ENCODE measurements around the gene DOCK7. TPM values are rescaled to one million over a fixed set of nuclear protein-coding genes. Genes with fewer than 3 reads are reported as not detected.
"Not testable (repeated sequence)": the region's sequence is repeated elsewhere in the genome, so short reads cannot be mapped to it uniquely, and the experiment has no call there.

Gene DOCK7
- total and polyA plus RNA-seq, 4 donors = 5.6 to 35.1 (median 21.7) TPM

- H3K27me3 ChIP-seq (ENCODE audit: control insufficient read depth in 4 of 4, insufficient read depth in 4 of 4, low read length in 3 of 4) = no peaks in the 10 kb centered on the region
- peaks cover 0 to 2% (median 0%) of the 10 kb centered on the region in 4 donors for H3K36me3 ChIP-seq (ENCODE audit: control insufficient read depth in 4 of 4, insufficient read depth in 3 of 4, low read depth in 1 of 4, low read length in 3 of 4)
- no peaks in the 10 kb centered on the region for H3K9me3 ChIP-seq (ENCODE audit: control insufficient read depth in 4 of 4, low read length in 3 of 4)
- no peak overlapping the region for H3K9ac ChIP-seq (ENCODE audit: low read depth in 1 of 2, low read length in 2 of 2)
- no peak for TF ChIP-seq CTCF (IDR thresholded peaks at IDR 0.05; ENCODE audit: low read depth, low read length, missing input control)
- TF ChIP-seq HNF4G (IDR thresholded peaks at IDR 0.05) = no peak
- TF ChIP-seq EGR1 (IDR thresholded peaks at IDR 0.05; ENCODE audit: low read depth in 2 of 2) = no peak
- no peak for TF ChIP-seq SP1 (IDR thresholded peaks at IDR 0.05)
- no peak for TF ChIP-seq FOXA1 (IDR thresholded peaks at IDR 0.05)
- TF ChIP-seq FOXA2 (IDR thresholded peaks at IDR 0.05) = no peak
- no peak for TF ChIP-seq REST (IDR thresholded peaks at IDR 0.05)
- TF ChIP-seq ATF3 (IDR thresholded peaks at IDR 0.05) = no peak
- TF ChIP-seq RAD21 (IDR thresholded peaks at IDR 0.05) = no peak
- no peak for TF ChIP-seq JUND (IDR thresholded peaks at IDR 0.05)
- no peak for TF ChIP-seq TAF1 (conservative IDR thresholded peaks at IDR 0.05)
- no peak for TF ChIP-seq MAX (IDR thresholded peaks at IDR 0.05)
- TF ChIP-seq GABPA (IDR thresholded peaks at IDR 0.05 in 1 of 2, conservative IDR thresholded peaks at IDR 0.05 in 1 of 2) = no peak
- no peak for TF ChIP-seq YY1 (IDR thresholded peaks at IDR 0.05)
- TF ChIP-seq HNF4A (conservative IDR thresholded peaks at IDR 0.05) = no peak
- no peak for TF ChIP-seq NR2F2 (IDR thresholded peaks at IDR 0.05)
- TF ChIP-seq ZBTB33 (IDR thresholded peaks at IDR 0.05) = no peak
- TF ChIP-seq RXRA (IDR thresholded peaks at IDR 0.05) = no peak
- H3K27ac ChIP-seq (ENCODE audit: low read depth in 1 of 2, low read length in 2 of 2) = no peak overlapping the region
- DNase-seq (ENCODE audit: low spot score) = peak; percentile 49
- WGBS = 26% methylated on average over 7 of the region's 7 CpGs
- peaks cover 4 to 24% (median 15%) of the 10 kb centered on the region in 4 donors for H3K4me1 ChIP-seq (ENCODE audit: control insufficient read depth in 4 of 4, insufficient read depth in 4 of 4, low read length in 3 of 4)
- no peak overlapping the region for H3K4me3 ChIP-seq (ENCODE audit: low read depth in 1 of 3, low read length in 3 of 3)
Measured at GRCh38 chr1:62528015-62528414, 160.2 kb downstream of the DOCK7 start.

GRCh38 chr1:62527346-62527745, 160.8 kb downstream of the DOCK7 start:
- not testable (repeated sequence) for DNase-seq (ENCODE audit: low spot score); H3K36me3 ChIP-seq (ENCODE audit: control insufficient read depth in 4 of 4, insufficient read depth in 3 of 4, low read depth in 1 of 4, low read length in 3 of 4); H3K9me3 ChIP-seq (ENCODE audit: control insufficient read depth in 4 of 4, low read length in 3 of 4); H3K4me3 ChIP-seq (ENCODE audit: low read depth in 1 of 3, low read length in 3 of 3); H3K27ac ChIP-seq (ENCODE audit: low read depth in 1 of 2, low read length in 2 of 2); H3K9ac ChIP-seq (ENCODE audit: low read depth in 1 of 2, low read length in 2 of 2); H3K27me3 ChIP-seq (ENCODE audit: control insufficient read depth in 4 of 4, insufficient read depth in 4 of 4, low read length in 3 of 4)
- WGBS = 95% methylated on average over 5 of the region's 6 CpGs
- peaks cover 4 to 25% (median 15%) of the 10 kb centered on the region in 4 donors for H3K4me1 ChIP-seq (ENCODE audit: control insufficient read depth in 4 of 4, insufficient read depth in 4 of 4, low read length in 3 of 4)

Data from liver (tissue), 9 donors.